Adrenal gland (tissue), 5 donors: Measurements from ENCODE around the gene RCAN3.

Experiments
- CTCF ChIP-seq, 6 experiments: fragments of 450-650 bp in 4 of 6; fragments of 200-600 bp in 2 of 6; sonication (generic) in 1 of 6; IDR thresholded peaks; 1 replicate in 5 of 6; 2 replicates in 1 of 6; pipeline versions ENCODE4 v1.5.1 to v1.8.0; 2016 to 2021; ENCODE audit warnings: antibody characterized with exemption in 6 of 6, mild to moderate bottlenecking in 2 of 6, moderate library complexity in 1 of 6
- POLR2A ChIP-seq, 2 donors: fragments of 450-650 bp; IDR thresholded peaks; one replicate each; pipeline ENCODE4 v1.6.1; 2017; ENCODE audit warnings: antibody characterized with exemption in 2 of 2, mild to moderate bottlenecking in 2 of 2, moderate library complexity in 1 of 2
- donor health status: DM: no; HTN: no; CAD: no.

GRCh38 chr1:24463776-24464735 lies 38.6 kb upstream of the RCAN3 start:
- no peak for TF ChIP-seq CTCF (IDR thresholded peaks at IDR 0.05)
- no peak for TF ChIP-seq POLR2A (IDR thresholded peaks at IDR 0.05)
